WTC11 (cell line): ENCODE results near the gene TCAP. TPM values are rescaled to one million over a fixed set of nuclear protein-coding genes. Genes with fewer than 3 reads are reported as not detected.

ENCODE experiments used
- ATAC-seq: fragments of 200-7000 bp; cut with Tn5 transposase; 2 replicates; pipeline ENCODE4 v1.10.0; 2021; ENCODE audit warnings: mild to moderate bottlenecking, moderate library complexity
- CTCF ChIA-PET: fragments of 300-600 bp; sonication (Branson Sonifier 250); formaldehyde crosslinking; loops from one replicate; lab custom pipeline; 2021; ENCODE audit warnings: antibody characterized with exemption; lab: Charles Lee
- POLR2A ChIA-PET: fragments of 350-600 bp; sonication (Branson Sonifier 250); formaldehyde crosslinking; loops from one replicate; lab custom pipeline; 2021; ENCODE audit warnings: antibody characterized with exemption; lab: Charles Lee
- DNase-seq: peaks from one replicate; pipeline ENCODE4 v3.0.0; 2021; ENCODE audit warnings: low spot score
- H3K27ac Mint-ChIP-seq: 2 replicates; pipeline ENCODE4 v1.8.0; 2021; ENCODE audit warnings: mixed read lengths
- H3K27me3 Mint-ChIP-seq: 2 replicates; pipeline ENCODE4 v1.8.0; 2021; ENCODE audit warnings: low read depth, mild to moderate bottlenecking, moderate library complexity, mixed read lengths
- H3K36me3 Mint-ChIP-seq: 2 replicates; pipeline ENCODE4 v1.8.0; 2021; ENCODE audit warnings: mixed read lengths
- H3K4me1 Mint-ChIP-seq: 2 replicates; pipeline ENCODE4 v1.8.0; 2022; ENCODE audit warnings: mixed read lengths
- H3K4me3 Mint-ChIP-seq: 2 replicates; pipeline ENCODE4 v1.8.0; 2021; ENCODE audit warnings: mild to moderate bottlenecking, moderate library complexity, mixed read lengths
- H3K9me3 Mint-ChIP-seq: 2 replicates; pipeline ENCODE4 v1.8.0; 2021; ENCODE audit warnings: mixed read lengths
- ARID4B ChIP-seq: sonication (generic); formaldehyde crosslinking; IDR thresholded peaks from 2 replicates; pipeline ENCODE4 v1.8.0; 2023; ENCODE audit warnings: missing genetic modification reagents, mild to moderate bottlenecking, borderline replicate concordance
- ATF2 ChIP-seq: sonication (generic); formaldehyde crosslinking; IDR thresholded peaks from 2 replicates; pipeline ENCODE4 v1.8.1; 2022; ENCODE audit warnings: low read depth, missing genetic modification reagents, borderline replicate concordance
- CTCF ChIP-seq: fragments of 200-600 bp; IDR thresholded peaks from 2 replicates; pipeline ENCODE4 v1.8.0; 2022; ENCODE audit warnings: antibody characterized with exemption
- NR3C1 ChIP-seq: sonication (generic); formaldehyde crosslinking; conservative IDR thresholded peaks from 2 replicates; pipeline ENCODE4 v1.8.1; 2023; ENCODE audit warnings: low read depth, mild to moderate bottlenecking, missing genetic modification reagents
- ZNF121 ChIP-seq: sonication (generic); formaldehyde crosslinking; IDR thresholded peaks from 2 replicates; pipeline ENCODE4 v1.8.0; 2023; ENCODE audit warnings: missing genetic modification reagents
- ZNF138 ChIP-seq: sonication (generic); formaldehyde crosslinking; conservative IDR thresholded peaks from 2 replicates; pipeline ENCODE4 v1.8.1; 2022; ENCODE audit warnings: mild to moderate bottlenecking, moderate library complexity, missing genetic modification reagents
- ZNF532 ChIP-seq: fragments of 250-450 bp; sonication (Bioruptor Pico); IDR thresholded peaks from 2 replicates; pipeline ENCODE4 v1.9.0; 2021; ENCODE audit warnings: mild to moderate bottlenecking, borderline replicate concordance
- total RNA-seq: library from RNA; stranded (reverse); gene quantifications from 3 replicates; pipeline ENCODE4 v1.2.3, GENCODE V29; 2021

Gene TCAP
- total RNA-seq, 1 experiment from 2014 or later: 2.9 TPM

GRCh38 chr17:39653662-39654331, 11.4 kb upstream of the TCAP start:
- H3K36me3 Mint-ChIP-seq: peaks cover 5% of the 10 kb centered on the region
- CTCF ChIA-PET: interaction anchor here (0.6 to 18.1 kb wide), 31 partner anchors 10 to 327 kb away, joined by 3 to 851 read pairs (median 8); partner anchors contain the start of genes CDK12, ERBB2, GSDMB and MIEN1
- POLR2A ChIA-PET: interaction anchor here (0.6 to 1.6 kb wide), 3 partner anchors 9 to 101 kb away, joined by 3 to 6 read pairs (median 5); partner anchors contain the start of gene ERBB2
- peak; percentile 46 for ATAC-seq
- H3K4me1 Mint-ChIP-seq: peaks cover 46% of the 10 kb centered on the region
- no peak overlapping the region for H3K4me3 Mint-ChIP-seq
- H3K27ac Mint-ChIP-seq: no peak overlapping the region; the same call in 1 of the 2 replicates
- no peaks in the 10 kb centered on the region for H3K9me3 Mint-ChIP-seq
- TF ChIP-seq ARID4B (CRISPR knock-in tag): no peak
- peak; percentile 92 for TF ChIP-seq CTCF
- DNase-seq: peak; percentile 93
- H3K27me3 Mint-ChIP-seq: no peaks in the 10 kb centered on the region

- ChIA-PET CTCF (interaction anchor here (0.6 to 18.1 kb wide), 10 partner anchors 11 to 107 kb away, joined by 3 to 851 read pairs (median 17); partner anchors contain the start of genes PGAP3, PNMT, PPP1R1B and STARD3), POLR2A (interaction anchor here (1.0 to 1.6 kb wide), 2 partner anchors 23 to 45 kb away, joined by 3 to 5 read pairs; partner anchors contain the start of gene ERBB2)
- no peak for ATAC-seq
- peaks cover 44% of the 10 kb centered on the region for H3K4me1 Mint-ChIP-seq
- no peaks in the 10 kb centered on the region for H3K27me3 Mint-ChIP-seq
- H3K27ac Mint-ChIP-seq: peak overlapping the region; percentile 33; the same call in 1 of the 2 replicates
- TF ChIP-seq ZNF532 (CRISPR knock-in tag) (no peak), ZNF138 (CRISPR knock-in tag) (no peak), ATF2 (CRISPR knock-in tag) (no peak), ZNF121 (CRISPR knock-in tag) (peak; percentile 82), NR3C1 (CRISPR knock-in tag) (no peak)
- H3K36me3 Mint-ChIP-seq: peaks cover 5% of the 10 kb centered on the region
- no peak for DNase-seq
- H3K4me3 Mint-ChIP-seq: no peak overlapping the region
- no peaks in the 10 kb centered on the region for H3K9me3 Mint-ChIP-seq
Measured at GRCh38 chr17:39655105-39655504, 10.0 kb upstream of the TCAP start.
